ENCODE measurements around the gene RAB3B. TPM values are rescaled to one million over a fixed set of nuclear protein-coding genes. Genes with fewer than 3 reads are reported as not detected.
A peak's percentile ranks its signal among the peaks of the same experiment; 100 is the strongest.

Gene RAB3B
- total RNA-seq, 2 experiments from 2014 or later: 0.10 to 0.12 TPM

DNA sequence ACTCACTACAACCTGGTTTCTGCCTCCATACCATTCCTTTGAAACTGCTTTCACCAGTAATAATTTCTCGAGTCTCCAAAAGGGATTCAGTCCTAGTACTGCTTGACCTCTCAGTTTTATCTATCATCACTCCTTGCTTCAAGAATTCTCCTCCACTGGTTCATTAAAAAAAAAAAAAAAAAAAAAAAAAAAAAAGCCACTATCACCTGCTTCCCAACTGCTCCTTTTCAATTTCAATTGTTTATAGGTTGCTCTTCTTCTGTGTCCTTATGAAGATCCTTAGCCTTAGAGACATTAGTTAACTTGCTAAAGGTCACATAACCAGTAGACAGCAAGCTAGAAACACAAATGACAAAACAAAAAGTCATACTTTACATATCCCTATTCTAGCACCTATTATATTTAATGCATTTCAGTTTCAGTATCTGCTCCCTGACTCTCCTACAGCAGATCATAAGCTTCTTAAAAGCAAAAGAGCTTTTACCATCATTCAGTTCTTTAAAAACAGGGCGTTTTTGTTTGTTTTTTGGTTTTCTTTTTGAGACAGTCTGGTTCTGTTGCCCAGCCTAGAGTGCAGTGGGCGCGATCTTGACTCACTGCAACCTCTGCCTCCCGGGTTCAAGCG is 119.0 kb downstream of the RAB3B start:
- no peak for DNase-seq
- Mint-ChIP-seq H3K4me1 (ENCODE audit: low read depth) (peaks cover 66% of the 10 kb centered on the region), H3K4me3 (no peak overlapping the region), H3K36me3 (ENCODE audit: low read depth) (peaks cover 12% of the 10 kb centered on the region), H3K27ac (peak overlapping the region; percentile 33), H3K9me3 (no peaks in the 10 kb centered on the region), H3K27me3 (ENCODE audit: low read depth) (no peaks in the 10 kb centered on the region)
- intact Hi-C loops (cut with micrococcal nuclease): no loop called here
- CTCF ChIA-PET: interaction anchor here (1.0 to 1.1 kb wide), 2 partner anchors 8 to 59 kb away, joined by 3 read pairs; no protein-coding TSS in a partner anchor

DNA sequence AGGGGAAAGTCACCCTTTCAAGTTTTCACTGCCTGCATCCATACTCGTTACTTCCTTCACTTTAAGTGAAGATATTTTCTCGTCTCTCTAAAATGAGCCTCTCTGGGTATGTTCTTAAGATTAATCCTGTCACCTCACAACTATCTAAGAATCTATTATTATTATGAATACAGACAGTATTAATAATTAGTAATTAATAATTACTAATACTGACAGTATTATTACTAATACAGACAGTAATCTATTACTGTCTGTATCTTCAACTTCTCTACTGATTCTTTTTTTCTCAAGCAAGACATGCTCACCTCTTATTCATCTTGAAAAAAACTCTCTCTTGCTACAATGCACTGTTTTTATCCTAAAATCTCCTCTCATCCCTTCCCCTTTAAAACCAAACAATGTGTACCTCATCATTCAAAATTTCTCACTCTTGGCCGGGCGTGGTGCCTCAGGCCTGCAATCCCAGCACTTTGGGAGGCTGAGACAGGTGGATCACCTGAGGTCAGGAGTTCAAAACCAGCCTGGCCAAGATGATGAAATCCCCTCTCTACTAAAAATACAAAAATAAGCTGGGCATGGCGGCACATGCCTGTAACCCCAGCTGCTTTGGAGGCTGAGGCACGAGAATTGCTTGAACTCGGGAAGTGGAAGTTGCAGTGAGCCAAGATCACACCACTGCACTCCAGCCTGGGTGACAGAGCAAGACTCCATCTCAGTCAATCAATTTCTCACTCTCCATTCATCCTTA is 119.7 kb downstream of the RAB3B start:
- peak overlapping the region; percentile 33 for H3K27ac Mint-ChIP-seq
- no peaks in the 10 kb centered on the region for H3K27me3 Mint-ChIP-seq (ENCODE audit: low read depth)
- H3K9me3 Mint-ChIP-seq: no peaks in the 10 kb centered on the region
- CTCF ChIA-PET: interaction anchor here (0.6 to 1.1 kb wide), 2 partner anchors 58 to 243 kb away, joined by 3 read pairs; no protein-coding TSS in a partner anchor
- H3K36me3 Mint-ChIP-seq (ENCODE audit: low read depth): peaks cover 12% of the 10 kb centered on the region
- intact Hi-C loops (cut with micrococcal nuclease): no loop called here
- H3K4me3 Mint-ChIP-seq: no peak overlapping the region
- H3K4me1 Mint-ChIP-seq (ENCODE audit: low read depth): peaks cover 67% of the 10 kb centered on the region
- no peak for DNase-seq

DNA sequence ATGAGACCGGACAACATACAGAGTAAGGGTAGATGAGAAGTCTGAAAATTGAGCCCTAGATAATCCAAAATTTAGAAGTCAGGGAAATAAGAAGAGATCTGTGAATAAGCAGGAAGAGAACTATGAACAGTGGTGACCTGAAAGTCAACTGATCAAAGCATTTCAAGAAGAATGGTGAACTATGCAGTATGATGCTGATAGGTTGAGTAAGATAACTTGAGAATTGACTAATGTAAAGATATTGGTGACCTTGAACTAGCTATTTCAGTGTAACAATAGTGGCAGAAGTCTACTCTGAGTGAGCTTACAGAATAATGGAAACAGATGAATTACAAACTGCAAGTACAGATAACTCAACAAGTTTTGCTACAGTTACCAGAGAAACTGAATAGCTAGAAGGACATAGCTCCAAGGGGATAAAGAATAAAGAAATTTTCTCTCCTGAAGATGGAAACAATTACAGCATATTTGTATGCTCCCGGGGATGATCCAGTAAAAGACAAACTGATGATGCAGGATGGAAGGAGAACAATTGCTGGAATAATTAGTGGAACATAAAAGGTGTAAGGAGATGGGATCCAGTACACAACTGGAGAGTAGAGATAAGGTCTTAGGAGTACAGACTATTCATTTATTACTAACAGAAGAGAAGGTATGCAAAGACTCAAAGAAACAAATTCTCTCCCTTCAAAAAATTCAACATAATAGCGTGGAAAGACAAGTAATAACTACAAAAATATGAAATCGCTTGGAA is 122.8 kb downstream of the RAB3B start:
- Mint-ChIP-seq H3K4me1 (ENCODE audit: low read depth) (peaks cover 56% of the 10 kb centered on the region), H3K4me3 (no peak overlapping the region), H3K36me3 (ENCODE audit: low read depth) (peaks cover 11% of the 10 kb centered on the region), H3K27ac (no peak overlapping the region), H3K9me3 (no peaks in the 10 kb centered on the region), H3K27me3 (ENCODE audit: low read depth) (no peaks in the 10 kb centered on the region)
- intact Hi-C loops (cut with micrococcal nuclease): no loop called here
- CTCF ChIA-PET: no interaction called here
- DNase-seq: no peak

DNA sequence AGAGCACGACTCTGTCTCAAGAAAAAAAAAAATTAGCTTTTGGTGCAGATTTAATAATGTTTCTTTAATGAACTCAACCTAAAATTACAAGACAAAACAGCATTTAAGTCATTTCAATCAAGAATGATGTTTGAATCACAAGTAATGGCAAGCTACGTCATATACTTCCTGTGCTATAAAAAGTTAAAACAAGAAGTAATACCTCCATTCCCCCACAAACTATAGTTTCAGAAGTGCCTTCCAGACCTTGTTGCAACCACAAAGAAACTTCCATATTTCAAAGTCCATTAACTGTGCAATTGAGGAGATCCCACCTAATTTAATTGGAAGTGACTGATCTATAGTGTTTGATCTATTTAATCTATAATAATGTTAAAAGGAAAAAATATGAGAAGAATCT is 127.1 kb downstream of the RAB3B start:
- CTCF ChIA-PET: interaction anchor here (0.7 to 1.0 kb wide), 3 partner anchors 8 to 258 kb away, joined by 3 to 6 read pairs (median 3); no protein-coding TSS in a partner anchor
- intact Hi-C loops (cut with micrococcal nuclease): no loop called here
- H3K4me1 Mint-ChIP-seq (ENCODE audit: low read depth): peaks cover 44% of the 10 kb centered on the region

DNA sequence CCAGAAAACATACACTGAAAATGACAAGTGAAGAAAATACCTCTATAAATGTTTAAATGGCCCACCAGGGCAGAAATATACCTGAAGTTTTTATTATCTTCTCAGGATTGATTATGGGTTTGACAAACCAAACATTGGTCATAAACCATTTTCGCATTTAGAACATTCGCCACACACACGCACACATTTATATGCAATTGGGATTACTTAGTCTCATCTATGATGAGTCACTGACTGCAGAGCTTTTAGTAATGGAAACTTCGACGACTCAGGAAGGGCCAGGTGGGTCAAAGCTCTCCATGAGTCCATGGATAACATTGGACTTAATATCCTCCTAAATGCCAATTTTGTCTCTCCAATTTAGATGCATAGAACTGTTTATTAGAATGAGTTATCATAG is 128.8 kb downstream of the RAB3B start:
- peaks cover 28% of the 10 kb centered on the region for H3K4me1 Mint-ChIP-seq (ENCODE audit: low read depth)
- no peak overlapping the region for H3K27ac Mint-ChIP-seq
- no peaks in the 10 kb centered on the region for H3K27me3 Mint-ChIP-seq (ENCODE audit: low read depth)
- intact Hi-C loops (cut with micrococcal nuclease): no loop called here
- no peak for DNase-seq
- CTCF ChIA-PET: interaction anchor here (1.5 kb wide), 1 partner anchor 9 kb away, joined by 3 read pairs; no protein-coding TSS in a partner anchor
- H3K9me3 Mint-ChIP-seq: no peaks in the 10 kb centered on the region
- peaks cover 10% of the 10 kb centered on the region for H3K36me3 Mint-ChIP-seq (ENCODE audit: low read depth)
- H3K4me3 Mint-ChIP-seq: no peak overlapping the region

More for the DNA sequence above, 127.1 kb downstream of the RAB3B start:
- DNase-seq: no peak
- H3K27me3 Mint-ChIP-seq (ENCODE audit: low read depth): no peaks in the 10 kb centered on the region
- no peaks in the 10 kb centered on the region for H3K9me3 Mint-ChIP-seq
- no peak overlapping the region for H3K27ac Mint-ChIP-seq
- H3K36me3 Mint-ChIP-seq (ENCODE audit: low read depth): peaks cover 10% of the 10 kb centered on the region
- no peak overlapping the region for H3K4me3 Mint-ChIP-seq

DNA sequence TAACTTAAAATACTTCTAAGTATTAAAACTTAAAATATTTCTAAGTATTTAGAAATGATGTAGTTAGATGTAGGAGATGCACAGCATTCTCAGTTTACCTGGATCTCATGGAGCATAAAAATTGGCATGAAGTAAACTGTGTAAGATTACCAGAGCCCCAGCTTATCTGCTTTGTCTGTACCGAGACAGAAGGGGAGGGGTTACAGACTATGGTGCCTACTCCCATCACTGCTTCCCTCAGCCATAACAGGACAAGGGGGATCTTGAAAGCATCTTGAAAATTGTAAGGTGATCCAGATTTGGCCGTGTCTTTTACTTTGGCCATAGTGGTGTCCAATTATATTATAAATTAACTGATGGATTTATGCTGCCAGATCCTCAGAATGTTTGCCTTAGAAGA is 130.8 kb downstream of the RAB3B start:
- no peak overlapping the region for H3K27ac Mint-ChIP-seq
- CTCF ChIA-PET: no interaction called here
- H3K27me3 Mint-ChIP-seq (ENCODE audit: low read depth): no peaks in the 10 kb centered on the region
- peaks cover 15% of the 10 kb centered on the region for H3K36me3 Mint-ChIP-seq (ENCODE audit: low read depth)
- no peaks in the 10 kb centered on the region for H3K9me3 Mint-ChIP-seq
- peaks cover 26% of the 10 kb centered on the region for H3K4me1 Mint-ChIP-seq (ENCODE audit: low read depth)
- DNase-seq: no peak
- intact Hi-C loops (cut with micrococcal nuclease): no loop called here
- H3K4me3 Mint-ChIP-seq: no peak overlapping the region

DNA sequence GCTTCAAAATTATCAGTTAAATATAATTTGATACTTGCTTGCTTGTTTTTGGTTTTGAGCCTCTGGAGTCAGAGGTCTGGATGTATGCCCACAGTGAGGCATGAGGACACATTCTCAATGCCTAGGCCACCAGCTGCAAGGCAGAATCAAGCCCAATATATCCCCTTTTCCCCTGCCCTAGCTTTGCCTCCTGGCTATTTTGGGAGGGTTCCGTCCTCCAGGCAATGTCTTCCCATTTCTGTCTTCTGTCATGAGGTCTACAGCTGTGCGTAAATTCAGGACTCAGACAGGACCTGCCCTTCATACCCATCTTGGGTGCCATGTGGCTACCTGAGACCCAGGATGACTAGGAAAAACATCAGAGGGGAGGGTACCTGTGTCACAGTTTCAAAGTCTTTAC is 131.2 kb downstream of the RAB3B start:
- no peak overlapping the region for H3K4me3 Mint-ChIP-seq
- no peaks in the 10 kb centered on the region for H3K9me3 Mint-ChIP-seq
- no peak for DNase-seq
- peaks cover 16% of the 10 kb centered on the region for H3K36me3 Mint-ChIP-seq (ENCODE audit: low read depth)
- intact Hi-C loops (cut with micrococcal nuclease): no loop called here
- H3K4me1 Mint-ChIP-seq (ENCODE audit: low read depth): peaks cover 26% of the 10 kb centered on the region
- no peaks in the 10 kb centered on the region for H3K27me3 Mint-ChIP-seq (ENCODE audit: low read depth)
- H3K27ac Mint-ChIP-seq: no peak overlapping the region
- CTCF ChIA-PET: no interaction called here

DNA sequence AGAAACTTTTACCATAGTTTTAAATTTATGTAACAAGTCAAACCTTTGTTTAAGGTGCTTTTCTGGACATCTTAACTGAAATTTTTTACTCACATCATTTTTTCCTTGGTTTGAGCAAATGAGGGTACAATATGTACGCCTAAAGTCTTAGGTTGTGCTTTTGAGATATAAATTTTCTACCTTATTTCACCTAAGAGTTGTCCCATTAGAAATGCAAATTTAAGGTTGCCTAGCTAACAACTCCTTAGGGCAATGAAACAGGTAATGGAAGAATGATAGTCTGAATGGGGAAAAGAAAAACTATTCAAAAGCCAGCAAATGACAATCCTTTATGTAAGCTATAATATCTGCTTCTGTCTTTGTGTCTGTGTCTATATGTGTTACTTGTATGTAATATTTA is 131.6 kb downstream of the RAB3B start:
- Mint-ChIP-seq H3K36me3 (ENCODE audit: low read depth) (peaks cover 16% of the 10 kb centered on the region), H3K27ac (no peak overlapping the region), H3K4me3 (no peak overlapping the region), H3K27me3 (ENCODE audit: low read depth) (no peaks in the 10 kb centered on the region), H3K9me3 (no peaks in the 10 kb centered on the region), H3K4me1 (ENCODE audit: low read depth) (peaks cover 24% of the 10 kb centered on the region)
- CTCF ChIA-PET: no interaction called here
- intact Hi-C loops (cut with micrococcal nuclease): no loop called here
- DNase-seq: no peak

Other genes with a start within 250 kb of the RAB3B start
- 100 to 1,000 TPM; 136 to 145 TPM for gene NRDC, start 112.0 kb downstream of the RAB3B start, total RNA-seq
- 1 to 10 TPM; 7.3 to 7.6 TPM for gene KTI12, start 43.1 kb upstream of the RAB3B start, total RNA-seq
- gene TXNDC12, start 64.5 kb upstream of the RAB3B start, total RNA-seq: 10 to 100 TPM; 32.4 to 44.0 TPM
- 10 to 100 TPM; 38.4 to 38.7 TPM for gene BTF3L4, start 65.6 kb upstream of the RAB3B start, total RNA-seq
- 1 to 10 TPM; 3.0 to 3.5 TPM for gene ZFYVE9, start 151.4 kb upstream of the RAB3B start, total RNA-seq